Muscle layer of duodenum (tissue), 2 donors: Measurements from ENCODE around the gene ANO10.
A peak's percentile ranks its signal among the peaks of the same experiment; 100 is the strongest.
"Not testable (repeated sequence)": the region's sequence is repeated elsewhere in the genome, so short reads cannot be mapped to it uniquely, and the experiment has no call there.

Source experiments
- H3K27ac ChIP-seq: one replicate; pipeline ENCODE4 v1.7.0; 2013; ENCODE audit warnings: mild to moderate bottlenecking, low read length
- H3K27me3 ChIP-seq: one replicate; pipeline ENCODE4 v1.7.0; 2013; ENCODE audit warnings: low read depth, mild to moderate bottlenecking, control low read depth, low read length
- H3K36me3 ChIP-seq, 2 donors: one replicate each; pipeline ENCODE4 v1.7.0; 2013; ENCODE audit warnings: low read length in 2 of 2, control low read depth in 1 of 2, mild to moderate bottlenecking in 1 of 2; ENCODE audit not compliant: insufficient read depth in 2 of 2, control insufficient read depth in 1 of 2
- H3K4me1 ChIP-seq, 2 donors: one replicate each; pipeline ENCODE4 v1.7.0; 2013; ENCODE audit warnings: low read length in 2 of 2, mild to moderate bottlenecking in 2 of 2, control low read depth in 1 of 2, moderate library complexity in 1 of 2; ENCODE audit not compliant: insufficient read depth in 2 of 2, control insufficient read depth in 1 of 2
- H3K4me3 ChIP-seq, 2 donors: one replicate each; pipeline ENCODE4 v1.7.0; 2013; ENCODE audit warnings: low read length in 2 of 2, low read depth in 1 of 2, mild to moderate bottlenecking in 1 of 2
- H3K9me3 ChIP-seq, 2 donors: one replicate each; pipeline ENCODE4 v1.7.0; 2013; ENCODE audit warnings: low read length in 2 of 2, control low read depth in 1 of 2, mild to moderate bottlenecking in 1 of 2; ENCODE audit not compliant: control insufficient read depth in 1 of 2
- donor health status: healthy.

The ANO10 gene

GRCh38 chr3:43620831-43621655 is 768 bp downstream of the ANO10 start:
- H3K36me3 ChIP-seq: no peaks in the 10 kb centered on the region
- H3K27me3 ChIP-seq: no peaks in the 10 kb centered on the region
- H3K4me3 ChIP-seq: peak overlapping the region; percentile 82 to 85
- no peaks in the 10 kb centered on the region for H3K9me3 ChIP-seq
- H3K4me1 ChIP-seq: peaks cover 0 to 11% of the 10 kb centered on the region in 2 donors
- H3K27ac ChIP-seq: peak overlapping the region; percentile 25

GRCh38 chr3:43619588-43619987 is 2.2 kb downstream of the ANO10 start:
- no peaks in the 10 kb centered on the region for H3K9me3 ChIP-seq

DNA sequence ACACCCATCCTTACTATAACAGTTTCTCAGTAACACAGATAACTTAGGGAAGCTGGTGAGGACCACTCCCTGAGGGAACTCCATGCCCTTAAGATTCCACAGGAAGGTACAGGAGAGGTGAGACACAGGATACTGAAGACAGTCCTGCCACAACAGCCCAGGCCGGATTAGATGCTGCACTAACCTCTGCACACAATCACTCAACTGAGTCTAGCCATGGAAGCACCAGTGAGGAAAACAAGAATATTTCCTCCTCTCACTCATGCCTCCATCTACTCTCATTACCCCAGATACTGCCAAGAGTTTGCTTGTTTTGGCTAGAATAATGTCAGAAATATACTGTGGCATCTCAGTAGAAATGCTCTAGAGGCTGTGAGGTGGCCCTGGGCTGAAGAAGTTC is 3.7 kb downstream of the ANO10 start:
- Histone ChIP-seq H3K9me3 (no peaks in the 10 kb centered on the region), H3K4me1 (peaks cover 0 to 11% of the 10 kb centered on the region in 2 donors), H3K4me3 (no peak overlapping the region), H3K36me3 (no peaks in the 10 kb centered on the region), H3K27ac (no peak overlapping the region), H3K27me3 (no peaks in the 10 kb centered on the region)

More at GRCh38 chr3:43619588-43619987, 2.2 kb downstream of the ANO10 start:
- Histone ChIP-seq H3K27ac (no peak overlapping the region), H3K4me3 (no peak overlapping the region), H3K4me1 (peaks cover 0 to 11% of the 10 kb centered on the region in 2 donors), H3K27me3 (no peaks in the 10 kb centered on the region), H3K36me3 (no peaks in the 10 kb centered on the region)

DNA sequence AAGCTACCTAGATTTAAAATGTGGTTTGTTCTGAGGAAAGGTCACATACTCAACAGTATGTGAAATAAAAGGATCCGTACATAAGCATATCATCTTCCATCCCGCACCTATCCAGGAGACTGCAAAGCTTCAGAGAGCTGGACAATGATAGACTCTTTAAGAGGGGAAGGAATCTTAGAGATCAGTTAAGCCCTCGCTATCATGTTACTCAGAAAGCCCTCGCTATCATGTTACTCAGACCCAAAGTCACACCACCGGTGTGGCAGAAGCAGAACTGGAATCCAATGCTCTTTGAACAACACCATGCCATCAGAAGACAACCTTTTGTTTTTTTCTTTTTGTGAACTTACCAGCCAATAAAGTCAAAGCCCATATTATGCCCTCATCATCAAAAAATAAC is 5.8 kb downstream of the ANO10 start:
- Histone ChIP-seq H3K9me3 (no peaks in the 10 kb centered on the region), H3K36me3 (no peaks in the 10 kb centered on the region), H3K4me3 (no peak overlapping the region), H3K27ac (no peak overlapping the region), H3K4me1 (peaks cover 0 to 5% of the 10 kb centered on the region in 2 donors), H3K27me3 (no peaks in the 10 kb centered on the region)

DNA sequence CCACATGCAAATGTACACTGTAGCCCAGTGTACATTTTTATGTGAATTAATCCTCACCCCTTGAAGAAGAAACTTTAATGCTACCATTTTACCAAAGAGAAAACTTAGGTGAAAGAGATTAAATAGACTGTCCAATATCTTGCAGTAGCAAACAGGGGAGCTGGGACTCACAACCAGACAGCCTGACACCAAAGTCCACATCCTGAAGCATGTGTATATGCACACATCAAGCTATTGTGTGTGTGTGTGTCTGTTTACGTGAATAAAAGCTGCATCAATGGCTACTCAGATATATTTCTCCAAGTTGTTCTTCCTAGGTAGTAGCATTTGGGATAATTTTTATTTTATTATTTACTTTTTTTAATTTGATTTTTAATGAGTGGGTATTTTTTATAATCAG is 6.7 kb downstream of the ANO10 start:
- no peak overlapping the region for H3K4me3 ChIP-seq
- H3K4me1 ChIP-seq: no peaks in the 10 kb centered on the region
- no peak overlapping the region for H3K27ac ChIP-seq
- H3K9me3 ChIP-seq: no peaks in the 10 kb centered on the region
- no peaks in the 10 kb centered on the region for H3K36me3 ChIP-seq
- no peaks in the 10 kb centered on the region for H3K27me3 ChIP-seq

DNA sequence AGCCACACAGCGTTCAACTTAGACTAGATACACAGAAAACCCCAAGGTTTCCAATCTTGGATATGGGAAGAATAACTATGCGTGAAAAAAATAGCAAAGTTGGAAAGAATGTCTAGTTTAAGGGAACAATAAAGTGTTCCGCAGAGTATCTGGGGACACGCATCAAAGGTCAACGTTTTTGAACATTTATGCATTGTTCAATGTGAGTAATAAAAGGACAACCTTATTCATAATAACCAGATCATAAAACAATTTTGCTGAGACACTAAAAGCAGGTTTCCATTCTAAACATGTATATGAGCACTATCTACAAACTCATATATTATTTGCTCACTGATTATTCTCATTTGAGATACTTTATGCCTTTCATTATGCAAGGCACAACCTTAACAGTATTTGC is 7.8 kb downstream of the ANO10 start:
- Histone ChIP-seq H3K9me3 (no peaks in the 10 kb centered on the region), H3K27ac (no peak overlapping the region), H3K4me3 (no peak overlapping the region), H3K27me3 (no peaks in the 10 kb centered on the region), H3K36me3 (no peaks in the 10 kb centered on the region), H3K4me1 (no peaks in the 10 kb centered on the region)

GRCh38 chr3:43612419-43612818 is 9.4 kb downstream of the ANO10 start:
- H3K4me3 ChIP-seq: no peak overlapping the region
- no peaks in the 10 kb centered on the region for H3K36me3 ChIP-seq
- H3K27ac ChIP-seq: peak overlapping the region; percentile 22
- no peaks in the 10 kb centered on the region for H3K9me3 ChIP-seq
- H3K4me1 ChIP-seq: no peaks in the 10 kb centered on the region
- no peaks in the 10 kb centered on the region for H3K27me3 ChIP-seq

GRCh38 chr3:43609406-43609805 is 12.4 kb downstream of the ANO10 start:
- H3K4me1 ChIP-seq: no peaks in the 10 kb centered on the region
- H3K27me3 ChIP-seq: no peaks in the 10 kb centered on the region
- peaks cover 0 to 9% of the 10 kb centered on the region in 2 donors for H3K36me3 ChIP-seq
- no peaks in the 10 kb centered on the region for H3K9me3 ChIP-seq
- no peak overlapping the region for H3K4me3 ChIP-seq
- no peak overlapping the region for H3K27ac ChIP-seq

GRCh38 chr3:43608751-43609150 is 13.1 kb downstream of the ANO10 start:
- no peak overlapping the region for H3K4me3 ChIP-seq

DNA sequence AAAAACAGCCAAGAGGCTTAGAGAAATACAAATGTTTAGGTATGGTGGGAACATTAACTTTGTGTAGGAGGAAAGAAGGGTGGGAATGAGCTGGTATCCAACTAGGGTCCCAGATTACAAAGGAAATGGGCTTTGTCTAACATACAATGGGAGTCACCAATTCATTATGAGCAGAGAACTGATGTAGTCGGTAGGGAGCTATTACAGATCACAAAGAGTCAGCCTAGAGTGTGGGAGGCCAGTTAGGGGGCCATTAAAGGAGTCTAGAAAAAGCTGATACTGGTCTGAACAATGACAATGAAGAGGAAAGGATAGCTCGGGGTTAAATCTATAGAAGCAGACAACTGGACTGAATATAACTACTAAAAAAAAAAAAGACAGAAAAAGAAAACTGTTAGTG is 15.5 kb downstream of the ANO10 start:
- no peaks in the 10 kb centered on the region for H3K27me3 ChIP-seq
- no peak overlapping the region for H3K4me3 ChIP-seq
- no peaks in the 10 kb centered on the region for H3K4me1 ChIP-seq
- no peaks in the 10 kb centered on the region for H3K9me3 ChIP-seq
- H3K27ac ChIP-seq: no peak overlapping the region
- peaks cover 0 to 9% of the 10 kb centered on the region in 2 donors for H3K36me3 ChIP-seq

More at GRCh38 chr3:43608751-43609150, 13.1 kb downstream of the ANO10 start:
- no peaks in the 10 kb centered on the region for H3K27me3 ChIP-seq
- no peaks in the 10 kb centered on the region for H3K9me3 ChIP-seq
- no peaks in the 10 kb centered on the region for H3K4me1 ChIP-seq
- no peak overlapping the region for H3K27ac ChIP-seq
- H3K36me3 ChIP-seq: peaks cover 0 to 9% of the 10 kb centered on the region in 2 donors

GRCh38 chr3:43599959-43600358 is 21.9 kb downstream of the ANO10 start:
- not testable (repeated sequence) for H3K36me3 ChIP-seq, H3K4me1 ChIP-seq, H3K9me3 ChIP-seq, H3K4me3 ChIP-seq, H3K27me3 ChIP-seq, H3K27ac ChIP-seq

- Histone ChIP-seq H3K27ac (no peak overlapping the region), H3K4me3 (no peak overlapping the region), H3K4me1 (no peaks in the 10 kb centered on the region), H3K36me3 (peaks cover 0 to 4% of the 10 kb centered on the region in 2 donors), H3K27me3 (no peaks in the 10 kb centered on the region), H3K9me3 (no peaks in the 10 kb centered on the region)
Observed at GRCh38 chr3:43597961-43598360, 23.9 kb downstream of the ANO10 start.
